Chondrocyte (in vitro differentiated cells): ENCODE results near the gene NECTIN1. TPM values are rescaled to one million over a fixed set of nuclear protein-coding genes. Genes with fewer than 3 reads are reported as not detected.

Experiments
- DNase-seq: peaks from one replicate; pipeline ENCODE4 v3.0.0; 2021; ENCODE audit warnings: mixed read lengths, low spot score
- H3K27ac Mint-ChIP-seq: one replicate; pipeline ENCODE4 v1.8.0; 2021; ENCODE audit warnings: mild to moderate bottlenecking, moderate library complexity, mixed read lengths; ENCODE audit not compliant: unreplicated experiment
- H3K27me3 Mint-ChIP-seq: 2 replicates; pipeline ENCODE4 v1.8.0; 2021; ENCODE audit warnings: low read depth, mixed read lengths
- H3K36me3 Mint-ChIP-seq: 2 replicates; pipeline ENCODE4 v1.8.0; 2021; ENCODE audit warnings: low read depth, mixed read lengths
- H3K4me1 Mint-ChIP-seq: 2 replicates; pipeline ENCODE4 v1.8.0; 2021; ENCODE audit warnings: low read depth, mild to moderate bottlenecking, mixed read lengths
- H3K4me3 Mint-ChIP-seq: one replicate; pipeline ENCODE4 v1.8.0; 2021; ENCODE audit warnings: mild to moderate bottlenecking, moderate library complexity, mixed read lengths; ENCODE audit not compliant: unreplicated experiment
- H3K9me3 Mint-ChIP-seq: 2 replicates; pipeline ENCODE4 v1.8.0; 2021; ENCODE audit warnings: low read depth, mixed read lengths
- total RNA-seq: library from RNA; stranded (reverse); gene quantifications from 3 replicates; pipeline ENCODE4 v1.2.1, GENCODE V29; 2021
- TF ChIP-seq, protein P1 (sequence below): fragments of 200-600 bp; sonication (generic); IDR thresholded peaks from 2 replicates; pipeline ENCODE4 v1.5.0; 2021; ENCODE audit warnings: antibody characterized with exemption, mild to moderate bottlenecking, moderate library complexity

NECTIN1 gene
- total RNA-seq, 1 donor from 2014 or later = 9.1 TPM

GRCh38 chr11:119723243-119723951 is 5.6 kb downstream of the NECTIN1 start:
- no peak for DNase-seq
- H3K27ac Mint-ChIP-seq = no peak overlapping the region
- H3K9me3 Mint-ChIP-seq = no peaks in the 10 kb centered on the region
- H3K36me3 Mint-ChIP-seq = no peaks in the 10 kb centered on the region
- TF ChIP-seq, protein P1, sequence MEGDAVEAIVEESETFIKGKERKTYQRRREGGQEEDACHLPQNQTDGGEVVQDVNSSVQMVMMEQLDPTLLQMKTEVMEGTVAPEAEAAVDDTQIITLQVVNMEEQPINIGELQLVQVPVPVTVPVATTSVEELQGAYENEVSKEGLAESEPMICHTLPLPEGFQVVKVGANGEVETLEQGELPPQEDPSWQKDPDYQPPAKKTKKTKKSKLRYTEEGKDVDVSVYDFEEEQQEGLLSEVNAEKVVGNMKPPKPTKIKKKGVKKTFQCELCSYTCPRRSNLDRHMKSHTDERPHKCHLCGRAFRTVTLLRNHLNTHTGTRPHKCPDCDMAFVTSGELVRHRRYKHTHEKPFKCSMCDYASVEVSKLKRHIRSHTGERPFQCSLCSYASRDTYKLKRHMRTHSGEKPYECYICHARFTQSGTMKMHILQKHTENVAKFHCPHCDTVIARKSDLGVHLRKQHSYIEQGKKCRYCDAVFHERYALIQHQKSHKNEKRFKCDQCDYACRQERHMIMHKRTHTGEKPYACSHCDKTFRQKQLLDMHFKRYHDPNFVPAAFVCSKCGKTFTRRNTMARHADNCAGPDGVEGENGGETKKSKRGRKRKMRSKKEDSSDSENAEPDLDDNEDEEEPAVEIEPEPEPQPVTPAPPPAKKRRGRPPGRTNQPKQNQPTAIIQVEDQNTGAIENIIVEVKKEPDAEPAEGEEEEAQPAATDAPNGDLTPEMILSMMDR = no peak
- H3K27me3 Mint-ChIP-seq = no peaks in the 10 kb centered on the region
- peaks cover 16% of the 10 kb centered on the region for H3K4me1 Mint-ChIP-seq
- H3K4me3 Mint-ChIP-seq = no peak overlapping the region

DNA sequence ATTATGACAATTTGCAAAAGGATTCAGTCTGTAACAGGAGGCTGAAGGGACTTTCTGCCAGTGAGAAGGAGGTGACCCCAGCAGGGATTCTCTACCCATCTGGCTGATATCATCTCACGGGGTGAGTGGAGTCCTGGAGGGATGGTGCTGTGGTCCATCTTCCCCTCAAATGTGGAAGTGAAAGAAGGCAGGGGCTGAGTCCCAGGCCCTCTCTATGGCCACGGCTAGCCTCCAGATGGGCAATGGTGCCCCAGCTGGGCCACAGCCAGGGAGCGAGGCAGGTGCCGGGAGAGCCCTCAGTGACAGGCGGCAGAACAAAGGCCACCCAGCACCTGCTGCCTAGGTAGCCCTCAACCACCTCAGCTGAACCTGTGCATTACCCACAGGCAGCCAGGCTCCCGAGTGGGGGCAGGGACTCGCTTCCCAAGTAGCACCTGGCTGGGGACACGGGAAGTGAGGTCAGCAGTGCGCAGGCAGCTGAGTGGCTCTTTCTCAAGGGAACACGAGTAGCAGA is 6.7 kb downstream of the NECTIN1 start:
- TF ChIP-seq, protein P1 = no peak
- Mint-ChIP-seq H3K9me3 (no peaks in the 10 kb centered on the region), H3K27ac (no peak overlapping the region), H3K27me3 (no peaks in the 10 kb centered on the region), H3K4me3 (no peak overlapping the region), H3K36me3 (no peaks in the 10 kb centered on the region), H3K4me1 (peaks cover 10% of the 10 kb centered on the region)
- DNase-seq = no peak

GRCh38 chr11:119721129-119722120 is 7.6 kb downstream of the NECTIN1 start:
- no peaks in the 10 kb centered on the region for H3K36me3 Mint-ChIP-seq
- TF ChIP-seq, protein P1 = peak; percentile 72
- H3K9me3 Mint-ChIP-seq = no peaks in the 10 kb centered on the region
- DNase-seq = peak; percentile 76
- peaks cover 6% of the 10 kb centered on the region for H3K4me1 Mint-ChIP-seq
- no peak overlapping the region for H3K27ac Mint-ChIP-seq
- H3K27me3 Mint-ChIP-seq = no peaks in the 10 kb centered on the region
- H3K4me3 Mint-ChIP-seq = no peak overlapping the region

DNA sequence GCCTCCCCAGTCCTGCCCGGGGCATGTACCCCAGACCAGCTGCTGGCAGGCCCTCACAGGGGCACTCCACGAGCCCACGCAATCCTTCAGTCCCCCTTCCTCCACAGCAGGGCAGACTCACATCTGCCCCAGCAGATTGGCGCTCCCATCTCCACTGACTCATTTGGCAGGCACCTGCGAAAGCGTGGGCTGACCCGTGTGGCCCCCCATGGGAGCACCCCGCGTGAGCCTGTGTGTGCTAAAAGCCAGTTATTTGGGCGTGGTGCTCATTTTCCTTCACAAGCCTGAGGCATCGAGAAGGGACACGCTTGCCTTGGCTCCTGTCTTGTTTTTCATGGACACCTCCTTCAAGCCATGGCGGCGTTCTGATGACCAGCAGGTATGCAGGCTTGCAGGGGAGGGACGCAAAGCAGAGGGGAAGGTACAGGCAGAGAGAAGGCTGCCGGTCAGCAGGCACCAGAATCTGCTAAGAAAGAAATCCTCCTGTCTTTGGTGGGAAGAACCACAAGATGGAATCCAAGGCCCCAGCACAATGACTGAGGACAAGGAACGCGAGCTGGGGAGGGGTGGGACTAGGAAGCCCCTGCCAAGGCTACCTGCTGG is 8.6 kb downstream of the NECTIN1 start:
- DNase-seq = peak; percentile 74
- no peak overlapping the region for H3K4me3 Mint-ChIP-seq
- TF ChIP-seq, protein P1 = no peak
- H3K9me3 Mint-ChIP-seq = no peaks in the 10 kb centered on the region
- no peak overlapping the region for H3K27ac Mint-ChIP-seq
- H3K4me1 Mint-ChIP-seq = peaks cover 6% of the 10 kb centered on the region
- H3K36me3 Mint-ChIP-seq = no peaks in the 10 kb centered on the region
- no peaks in the 10 kb centered on the region for H3K27me3 Mint-ChIP-seq
